ENCODE measurements around the gene FLNB.

DNA sequence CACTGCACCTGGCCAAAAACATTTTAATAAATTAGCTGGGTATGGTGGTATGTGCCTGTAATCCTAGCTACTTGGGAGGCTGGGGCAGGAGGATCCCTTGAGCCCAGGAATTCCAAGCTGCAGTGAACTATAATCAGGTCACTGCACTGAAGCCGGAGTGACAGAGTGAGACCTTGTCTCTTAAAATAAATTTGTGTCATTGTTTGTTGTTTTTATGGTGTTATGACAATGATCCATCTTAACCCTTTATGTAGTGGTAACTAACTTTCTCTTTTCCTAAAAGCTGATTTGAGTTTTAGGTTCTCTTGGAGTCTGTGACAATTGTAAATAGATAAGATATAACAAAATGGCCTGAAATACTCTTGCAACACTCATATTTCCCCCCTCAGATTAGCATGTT, 20.7 kb downstream of the FLNB start:
- TF ChIP-seq POLR2A (IDR thresholded peaks at IDR 0.05; ENCODE audit: low read depth, low read length): no peak
- no peak for TF ChIP-seq POLR2AphosphoS5 (IDR thresholded peaks at IDR 0.05; ENCODE audit: low read depth, low read length)
- no peak for TF ChIP-seq TAF1 (IDR thresholded peaks at IDR 0.05; ENCODE audit: low read depth, low read length)
- no peak for TF ChIP-seq SPI1 (IDR thresholded peaks at IDR 0.05; ENCODE audit: low read depth, low read length)

Data from GM12891 (cell line).